Endothelial cell of umbilical vein (primary cell): ENCODE results near the gene CRELD1. TPM values are rescaled to one million over a fixed set of nuclear protein-coding genes. Genes with fewer than 3 reads are reported as not detected.

Experiments
- BruUV-seq: library from RNA; stranded (reverse); fragments of 400-500 nt; replicated peaks from 2 replicates; lab custom pipeline; 2021; lab: Mats Ljungman, UMichigan
- CTCF ChIA-PET: fragments of 300-600, 350-600 bp; sonication (Branson Sonifier 250); formaldehyde crosslinking; loops from one replicate; lab custom pipeline; 2021; ENCODE audit warnings: antibody characterized with exemption, inconsistent platforms; lab: Charles Lee
- POLR2A ChIA-PET: fragments of 300-600, 350-600 bp; sonication (Branson Sonifier 250); formaldehyde crosslinking; loops from one replicate; lab custom pipeline; 2021; ENCODE audit warnings: antibody characterized with exemption, inconsistent platforms; lab: Charles Lee
- DNase-seq: peaks from one replicate; pipeline ENCODE4 v3.0.0-alpha.2; 2011; ENCODE audit warnings: low read depth, low spot score
- FAIRE-seq: peaks from 2 replicates; lab custom pipeline; 2011; peaks lifted over from hg19 to GRCh38; lab: Jason Lieb, UNC
- H2AFZ ChIP-seq: 2 replicates; pipeline ENCODE4 v1.6.0; 2012; ENCODE audit warnings: low read depth, low read length, control low read depth, inconsistent platforms
- H3K27ac ChIP-seq: 2 replicates; pipeline ENCODE4 v1.5.1; 2011; ENCODE audit warnings: low read depth, mild to moderate bottlenecking, control low read depth, low read length, moderate library complexity; ENCODE audit not compliant: insufficient read depth
- H3K27me3 ChIP-seq, 2 experiments: 2 replicates each; pipeline versions ENCODE4 v1.6.0 to v1.6.1; 2011; ENCODE audit warnings: low read length in 2 of 2, mixed read lengths in 1 of 2; ENCODE audit not compliant: control insufficient read depth in 2 of 2, insufficient read depth in 2 of 2
- H3K36me3 ChIP-seq, 2 experiments: 2 replicates in 1 of 2; 3 replicates in 1 of 2; pipeline ENCODE4 v1.5.1; 2011; ENCODE audit warnings: low read length in 2 of 2, mild to moderate bottlenecking in 1 of 2, moderate library complexity in 1 of 2; ENCODE audit not compliant: control insufficient read depth in 2 of 2, insufficient read depth in 2 of 2; ENCODE audit errors: extremely low read depth in 1 of 2
- H3K4me1 ChIP-seq: 3 replicates; pipeline ENCODE4 v1.5.1; 2011; ENCODE audit warnings: mild to moderate bottlenecking, low read length; ENCODE audit not compliant: control insufficient read depth, insufficient read depth; ENCODE audit errors: extremely low read depth
- H3K4me2 ChIP-seq: 2 replicates; pipeline ENCODE4 v1.6.1; 2011; ENCODE audit warnings: low read length, control low read depth, mixed read lengths; ENCODE audit not compliant: insufficient read depth
- H3K4me3 ChIP-seq, 3 experiments: fragments of 200-600 bp in 1 of 3; sonication (generic), shearing (Covaris generic) in 1 of 3; replicated peaks in 1 of 3; 2 replicates each; pipeline ENCODE4 v1.5.1; 2011 to 2016; ENCODE audit warnings: control low read depth in 3 of 3, low read length in 3 of 3, mild to moderate bottlenecking in 2 of 3, inconsistent platforms in 1 of 3, low read depth in 1 of 3, moderate library complexity in 1 of 3; ENCODE audit not compliant: insufficient read depth in 1 of 3
- H3K79me2 ChIP-seq: 2 replicates; pipeline ENCODE4 v1.6.0; 2012; ENCODE audit warnings: low read length, inconsistent platforms; ENCODE audit not compliant: control insufficient read depth, insufficient read depth
- H3K9ac ChIP-seq: replicated peaks from 2 replicates; pipeline ENCODE3; 2011; ENCODE audit warnings: low read length, control low read depth; ENCODE audit not compliant: insufficient read depth; ENCODE audit errors: extremely low read depth
- H3K9me1 ChIP-seq: replicated peaks from 3 replicates; pipeline ENCODE4 v1.6.0; 2011; ENCODE audit warnings: mild to moderate bottlenecking, low read length; ENCODE audit not compliant: control insufficient read depth, insufficient read depth; ENCODE audit errors: extremely low read depth
- H3K9me3 ChIP-seq: replicated peaks from 2 replicates; pipeline ENCODE4 v1.5.1; 2012; ENCODE audit warnings: low read length, inconsistent platforms; ENCODE audit not compliant: control insufficient read depth, insufficient read depth
- H4K20me1 ChIP-seq: replicated peaks from 2 replicates; pipeline ENCODE3; 2011; ENCODE audit warnings: mild to moderate bottlenecking, low read length; ENCODE audit not compliant: control insufficient read depth, insufficient read depth; ENCODE audit errors: extremely low read depth
- CTCF ChIP-seq, 2 donors: IDR thresholded peaks; 1 replicate in 1 of 2; 2 replicates in 1 of 2; pipeline ENCODE4 v1.5.1; 2011; ENCODE audit warnings: low read length in 2 of 2, mild to moderate bottlenecking in 2 of 2, moderate library complexity in 2 of 2, control low read depth in 1 of 2, inconsistent platforms in 1 of 2, low read depth in 1 of 2; ENCODE audit not compliant: insufficient read depth in 1 of 2; ENCODE audit errors: extremely low read depth in 1 of 2
- EZH2 ChIP-seq: IDR thresholded peaks from 2 replicates; pipeline ENCODE4 v1.6.1; 2012; ENCODE audit warnings: borderline replicate concordance, low read depth, mild to moderate bottlenecking, moderate library complexity, low read length, inconsistent platforms; ENCODE audit not compliant: severe bottlenecking
- FOS ChIP-seq: IDR thresholded peaks from 2 replicates; pipeline ENCODE4 v1.6.1; 2011; ENCODE audit warnings: mild to moderate bottlenecking, low read length, moderate library complexity, borderline replicate concordance; ENCODE audit not compliant: insufficient read depth
- GATA2 ChIP-seq: IDR thresholded peaks from 2 replicates; pipeline ENCODE4 v1.7.0; 2011; ENCODE audit warnings: low read depth, mild to moderate bottlenecking, moderate library complexity, mixed read lengths, low read length; ENCODE audit not compliant: insufficient read length, insufficient read depth
- JUN ChIP-seq: IDR thresholded peaks from 2 replicates; pipeline ENCODE4 v1.6.1; 2011; ENCODE audit warnings: borderline replicate concordance, low read depth; ENCODE audit not compliant: insufficient read length, insufficient read depth
- MAX ChIP-seq: IDR thresholded peaks from 2 replicates; pipeline ENCODE4 v1.6.1; 2011; ENCODE audit not compliant: insufficient read depth, insufficient read length
- MYC ChIP-seq: IDR thresholded peaks from one replicate; pipeline ENCODE4 v1.6.1; 2011; ENCODE audit warnings: mild to moderate bottlenecking, low read depth, low read length
- POLR2A ChIP-seq: IDR thresholded peaks from 2 replicates; pipeline ENCODE4 v1.6.1; 2012; ENCODE audit warnings: low read depth, mild to moderate bottlenecking, control low read depth, low read length
- POLR2AphosphoS5 ChIP-seq: IDR thresholded peaks from 2 replicates; pipeline ENCODE4 v1.6.1; 2012; ENCODE audit warnings: low read depth, mild to moderate bottlenecking, control low read depth, low read length, moderate library complexity; ENCODE audit not compliant: insufficient read depth
- dilution Hi-C: fragments of 300-500 bp; cut with MboI; formaldehyde crosslinking; loops from one replicate; pipeline ENCODE4 v1.15.0; 2019; ENCODE audit warnings: low sequenced_read_pairs; ENCODE audit not compliant: extremely low pct_ligation_motif_present
- intact Hi-C: fragments of 100-400 bp; cut with micrococcal nuclease; formaldehyde crosslinking; loops from one replicate; pipeline ENCODE4 v1.10.0; 2022
- polyA plus RNA-seq, 4 experiments: library from polyadenylated mRNA; depleted of rRNA in 3 of 4; stranded (reverse) in 3 of 4; unstranded in 1 of 4; fragments of >200 nt; gene quantifications; 2 replicates each; pipeline versions ENCODE4 v1.2.1 to v1.2.3, GENCODE V29; 2011 to 2012; ENCODE audit warnings: missing spikeins in 1 of 4
- total RNA-seq: library from RNA; stranded (reverse); gene quantifications from 2 replicates; pipeline ENCODE4 v1.2.3, GENCODE V29; 2021

CRELD1 gene
- total and polyA plus RNA-seq, 2 donors (not counting 3 experiments of a cell fraction or from before 2014, with no cell fraction given): 21.6 to 43.9 TPM

- dilution Hi-C loops (no loop called here), intact Hi-C loops (no loop called here)
- ChIA-PET CTCF (interaction anchor here (1.2 to 1.5 kb wide), 4 partner anchors 8 to 20 kb away, joined by 3 to 5 read pairs (median 4); partner anchors contain the start of gene IL17RE), POLR2A (no interaction called here)
- H3K36me3 ChIP-seq: no peaks in the 10 kb centered on the region
- no peak overlapping the region for H3K27ac ChIP-seq
- no peaks in the 10 kb centered on the region for H3K9me1 ChIP-seq
- no peak overlapping the region for H2AFZ ChIP-seq
- TF ChIP-seq MAX (no peak), EZH2 (no peak), POLR2A (no peak), CTCF (IDR thresholded peaks at IDR 0.05; ENCODE audit: extremely low read depth in 1 of 2, insufficient read depth in 1 of 2, low read depth in 1 of 2, low read length in 2 of 2) (no peak), FOS (no peak), JUN (no peak), POLR2AphosphoS5 (no peak), MYC (no peak), GATA2 (no peak)
- DNase-seq: no peak
- H3K27me3 ChIP-seq: no peaks in the 10 kb centered on the region
- no peaks in the 10 kb centered on the region for H4K20me1 ChIP-seq
- H3K4me2 ChIP-seq: no peak overlapping the region
- no peaks in the 10 kb centered on the region for H3K9me3 ChIP-seq
- BruUV-seq: no TSS peak
- H3K4me3 ChIP-seq: no peak overlapping the region
- H3K4me1 ChIP-seq: peaks cover 13% of the 10 kb centered on the region
- H3K9ac ChIP-seq: no peak overlapping the region
- FAIRE-seq: no peak
- H3K79me2 ChIP-seq: no peaks in the 10 kb centered on the region
Observed at GRCh38 chr3:9912294-9912935, 21.2 kb upstream of the CRELD1 start.
